MV-4-11 (cell line): ENCODE measurements around the gene CENPK.
"Not testable (repeated sequence)": the region's sequence is repeated elsewhere in the genome, so short reads cannot be mapped to it uniquely, and the experiment has no call there.

Experiments
- DNase-seq: peaks from one replicate; lab custom pipeline; 2025; lab: John Stamatoyannopoulos, UW

Gene CENPK

DNA sequence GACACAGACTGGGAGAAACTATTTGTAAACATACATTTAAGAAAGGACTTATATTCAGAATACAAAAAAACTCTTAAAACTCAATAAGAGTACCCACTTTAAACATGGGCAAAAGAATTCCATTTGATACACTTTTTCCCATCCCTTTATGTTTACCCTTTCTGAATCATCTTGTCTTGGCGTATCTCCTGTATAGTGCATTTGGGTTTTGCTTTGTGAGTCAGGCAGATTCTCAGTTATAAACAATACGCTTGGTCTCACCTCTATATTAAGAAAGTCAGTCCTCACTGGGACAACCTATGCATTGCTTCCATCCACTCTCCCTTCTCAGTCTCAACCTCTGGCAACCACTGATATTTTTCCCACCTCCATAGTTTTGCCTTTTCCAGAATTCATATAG is 54.0 kb downstream of the CENPK start:
- DNase-seq = no peak

DNA sequence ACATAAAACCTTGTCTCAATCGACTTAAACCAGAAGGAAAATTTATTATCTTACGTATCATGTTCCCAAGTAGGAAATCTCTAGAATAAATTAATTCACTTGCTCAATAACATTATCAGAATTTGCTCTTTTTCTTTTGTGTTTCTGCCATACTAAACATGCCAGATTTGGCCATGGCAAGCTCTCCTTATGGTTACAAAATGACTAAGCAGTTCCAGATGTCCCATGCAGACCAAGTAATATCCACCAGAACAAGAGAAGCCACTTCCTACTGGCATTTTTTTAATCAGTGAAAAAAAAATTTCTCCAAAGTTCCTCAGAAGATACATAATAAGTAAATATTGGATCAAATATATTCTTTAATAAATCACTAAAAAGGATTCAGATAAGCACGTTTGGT is 56.0 kb downstream of the CENPK start:
- no peak for DNase-seq

DNA sequence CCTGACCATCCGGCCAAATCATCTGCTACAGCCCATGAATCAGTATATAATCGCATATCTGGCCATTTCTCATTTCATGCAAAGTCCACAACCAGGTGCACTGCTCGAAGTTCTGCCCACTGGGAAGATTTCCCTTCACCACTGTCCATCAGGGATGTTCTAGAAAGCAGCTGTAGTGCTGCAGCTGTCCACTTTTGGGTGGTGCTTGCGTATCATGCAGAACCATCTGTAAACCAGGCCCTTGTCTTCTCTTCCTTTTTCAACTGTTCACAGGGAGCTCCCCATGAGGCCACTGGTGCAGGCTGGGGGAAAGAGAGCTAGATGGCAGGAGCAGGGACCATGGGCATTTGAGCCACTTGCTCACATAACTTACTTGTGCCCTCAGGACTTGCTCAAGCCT is 73.8 kb downstream of the CENPK start:
- no peak for DNase-seq

DNA sequence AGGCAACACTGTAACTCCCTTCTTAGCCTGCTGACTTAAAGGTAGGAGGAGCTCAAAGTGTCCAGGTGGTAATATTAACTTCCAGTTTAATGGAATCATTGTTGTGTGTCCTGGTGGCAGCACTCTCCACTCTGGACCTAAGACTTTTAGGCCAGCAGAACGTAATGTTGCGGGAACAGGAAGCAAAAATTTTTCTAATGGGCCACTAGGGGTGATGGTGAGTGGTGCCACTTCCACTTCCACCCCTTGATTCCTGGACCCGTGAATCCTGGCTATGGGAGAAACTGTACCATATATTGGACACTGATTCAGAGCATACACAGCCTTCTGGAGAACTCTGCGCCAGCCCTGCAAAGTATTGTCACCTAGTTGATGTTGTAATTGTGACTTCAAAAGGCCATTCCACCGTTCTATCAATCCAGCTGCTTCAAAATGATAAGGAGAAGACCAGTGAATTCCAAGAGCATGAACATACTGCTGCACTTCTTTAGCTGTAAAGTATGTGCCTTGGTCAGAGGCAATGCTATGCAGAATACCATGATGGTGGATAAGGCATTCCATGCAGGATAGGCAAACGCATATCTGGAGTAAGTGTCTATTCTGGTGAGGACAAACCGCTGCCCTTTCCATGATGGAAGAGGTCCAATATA is 74.8 kb downstream of the CENPK start:
- not testable (repeated sequence) for DNase-seq

DNA sequence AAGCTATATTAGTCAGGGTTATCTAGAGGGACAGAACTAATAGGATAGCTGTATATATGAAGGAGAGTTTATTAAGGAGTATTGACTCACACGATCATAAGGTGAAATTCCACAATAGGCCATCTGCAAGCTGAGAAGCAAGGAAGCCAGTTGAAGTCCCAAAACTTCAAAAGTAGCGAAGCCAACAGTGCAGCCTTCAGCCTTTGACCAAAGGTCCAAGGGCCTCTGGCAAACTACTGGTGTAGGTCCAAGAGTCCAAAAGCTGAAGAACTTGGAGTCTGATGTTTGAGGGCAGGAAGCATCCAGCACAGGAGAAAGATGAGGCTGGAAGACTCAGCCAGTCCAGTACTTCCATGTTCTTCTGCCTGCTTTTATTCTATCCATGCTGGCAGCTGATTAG is 76.2 kb downstream of the CENPK start:
- DNase-seq = not testable (repeated sequence)

DNA sequence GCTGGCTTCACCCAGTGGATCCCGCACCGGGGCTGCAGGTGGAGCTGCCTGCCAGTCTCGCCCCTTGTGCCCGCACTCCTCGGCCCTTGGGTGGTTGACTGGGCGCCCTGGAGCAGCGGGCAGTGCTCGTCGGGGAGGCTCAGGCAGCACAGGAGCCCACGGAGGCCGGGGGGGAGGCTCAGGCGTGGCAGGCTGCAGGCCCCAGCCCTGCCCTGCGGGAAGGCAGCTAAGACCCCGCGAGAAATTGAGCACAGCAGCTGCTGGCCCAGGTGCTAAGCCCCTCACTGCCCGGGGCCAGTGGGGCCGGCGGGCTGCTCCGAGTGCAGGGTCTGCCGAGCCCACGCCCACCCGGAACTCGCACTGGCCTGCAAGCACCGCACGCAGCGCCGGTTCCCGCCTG is 77.6 kb downstream of the CENPK start:
- no peak for DNase-seq

DNA sequence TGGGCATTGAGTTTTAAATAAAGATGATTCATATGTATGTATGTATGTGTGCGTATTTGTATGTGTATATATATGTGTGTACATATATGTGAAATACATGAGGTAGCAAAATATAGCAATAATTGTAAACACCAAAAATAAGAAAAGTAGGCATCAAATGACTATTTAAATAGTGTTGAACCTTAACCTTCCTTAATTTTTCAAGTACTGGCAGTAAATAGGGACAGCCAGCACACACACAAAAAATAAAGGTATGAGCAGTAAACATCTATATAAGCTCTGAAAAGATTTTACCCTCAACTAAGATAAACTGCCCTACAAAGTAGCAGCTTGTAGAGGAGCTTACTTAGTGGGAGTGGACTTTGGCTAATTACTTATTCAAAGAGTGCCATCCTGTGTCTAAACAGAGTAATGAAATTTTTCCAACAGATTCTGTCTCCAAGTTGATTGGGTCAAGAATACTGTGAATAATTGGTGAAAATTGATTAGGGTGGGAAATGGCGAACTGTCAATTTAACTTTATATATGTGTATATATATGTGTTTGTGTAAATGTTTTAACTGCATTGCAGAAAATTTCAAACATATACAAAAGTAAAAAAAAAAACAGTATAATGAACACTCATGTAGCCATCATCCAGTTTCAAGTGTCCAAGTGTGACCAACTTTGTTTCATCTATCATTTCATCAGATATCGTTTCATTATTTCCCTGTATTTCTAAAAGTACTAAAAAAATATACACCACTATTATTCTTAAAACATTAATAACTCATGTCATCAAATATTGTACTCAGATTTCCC is 79.2 kb downstream of the CENPK start:
- peak; percentile 59 for DNase-seq

DNA sequence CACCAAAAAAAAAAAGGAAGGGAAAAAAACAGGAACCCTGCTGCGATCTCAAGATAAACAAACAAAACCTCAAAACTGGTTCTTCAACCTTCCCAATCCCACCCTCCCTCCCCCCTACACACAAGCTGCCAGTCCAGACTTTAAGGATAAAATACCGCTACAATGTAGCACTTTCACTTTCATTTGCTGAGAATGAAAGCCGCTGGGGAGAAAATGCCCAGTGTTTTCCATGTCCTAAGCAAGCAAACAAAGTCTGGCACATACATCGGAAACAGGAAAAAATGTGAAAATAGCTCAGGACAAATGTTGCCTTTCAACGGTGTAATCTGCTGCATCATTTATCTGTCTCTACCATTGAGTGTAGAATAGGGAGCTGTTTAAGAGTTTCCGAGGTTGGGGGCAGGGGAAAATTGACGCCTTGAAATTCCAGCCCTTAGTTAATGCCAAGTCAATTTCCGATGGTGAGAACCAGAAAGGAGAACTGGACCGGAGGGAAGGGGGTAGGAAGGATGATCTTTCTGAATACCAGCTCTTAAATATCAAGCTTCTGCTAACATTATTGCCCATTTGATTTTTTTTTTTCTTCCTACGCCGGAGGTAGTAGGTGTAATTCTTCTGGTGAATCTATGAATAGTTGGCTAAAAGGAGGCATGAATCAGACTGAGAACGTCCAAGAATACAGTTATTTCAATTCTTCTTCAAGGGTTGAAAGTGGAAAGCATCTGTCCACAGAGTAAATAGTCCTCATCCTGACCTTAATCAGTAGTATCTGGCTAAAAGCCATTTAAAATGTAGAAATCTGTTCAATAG is 80.0 kb downstream of the CENPK start:
- DNase-seq = no peak

DNA sequence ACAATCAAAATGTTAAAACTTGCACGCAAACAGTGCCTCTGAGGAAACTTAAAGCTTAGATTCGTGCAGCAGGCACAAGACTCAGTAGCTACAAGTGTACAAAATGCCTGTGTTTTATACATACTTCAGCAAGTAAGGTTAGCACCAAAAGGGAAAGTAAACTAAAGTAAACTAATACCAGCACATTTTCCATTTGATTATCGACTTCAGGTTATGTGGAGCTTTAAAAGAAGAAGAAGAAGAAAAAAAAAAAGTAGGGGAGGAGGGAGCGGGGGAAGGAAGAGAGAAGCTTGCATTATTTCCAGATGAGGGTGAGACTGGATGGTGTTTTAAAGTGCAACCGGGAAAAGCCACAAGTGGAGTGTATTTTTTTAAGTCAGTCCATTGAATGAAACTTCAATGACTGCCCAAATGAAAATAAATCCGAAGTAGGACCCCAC is 80.7 kb downstream of the CENPK start:
- no peak for DNase-seq

DNA sequence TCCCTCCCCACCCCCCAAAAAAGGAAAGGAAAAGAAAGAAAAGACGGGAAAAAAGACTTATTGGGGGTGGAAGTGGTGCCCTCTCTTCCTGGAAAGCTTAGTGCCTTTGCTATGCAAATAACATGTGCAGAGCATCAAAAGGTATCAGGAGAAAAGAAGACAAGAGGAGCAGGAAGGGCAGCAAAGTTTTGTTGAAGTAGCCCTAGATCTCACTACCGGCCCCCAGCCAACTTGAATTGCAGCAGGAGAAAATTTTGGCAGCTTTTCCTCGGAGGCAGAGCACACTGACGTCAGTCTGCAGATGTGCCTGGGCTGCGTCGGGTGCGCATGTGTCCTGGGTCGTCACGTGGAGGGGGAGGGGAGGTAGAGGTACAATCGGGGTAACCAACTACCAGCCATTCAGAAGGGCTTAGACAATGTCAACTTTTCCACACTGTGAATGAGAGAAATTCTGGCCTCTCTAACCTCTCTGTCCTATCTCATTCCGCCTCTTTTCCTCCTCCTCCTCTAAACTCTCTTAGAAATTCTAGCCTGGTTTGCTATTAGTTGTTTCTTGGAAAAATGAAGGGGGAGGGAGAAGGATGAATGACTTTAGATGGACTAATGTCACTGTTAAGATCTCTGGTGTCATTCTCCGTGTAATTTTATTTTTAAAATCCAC is 81.2 kb downstream of the CENPK start, which contains the start of gene ADAMTS6:
TSS of gene ADAMTS6 (minus strand) at position 286 of the 661 bp plus-strand sequence. CDS start 8,247 bp downstream, outside the sequence.
- DNase-seq = peak; percentile 38

DNA sequence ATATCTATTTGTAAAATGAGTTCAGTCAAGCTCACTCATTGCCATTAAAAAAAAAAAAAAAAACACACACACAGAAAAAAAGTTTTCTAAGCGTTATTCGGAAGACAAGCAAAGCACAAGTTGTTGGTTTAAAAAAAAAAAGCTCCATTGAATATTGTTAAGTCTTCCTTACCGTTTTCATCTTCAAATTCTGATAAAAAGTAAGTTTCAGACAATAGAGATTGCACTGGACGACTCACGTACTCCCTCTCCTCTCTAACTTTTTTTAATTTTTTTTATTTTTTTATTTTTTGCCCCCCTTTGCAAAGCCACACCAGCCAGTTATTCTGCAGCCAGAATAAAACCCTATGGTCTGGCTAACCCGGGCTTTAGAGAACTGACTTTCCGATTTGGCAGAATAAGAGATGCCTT is 81.8 kb downstream of the CENPK start:
- DNase-seq = no peak

DNA sequence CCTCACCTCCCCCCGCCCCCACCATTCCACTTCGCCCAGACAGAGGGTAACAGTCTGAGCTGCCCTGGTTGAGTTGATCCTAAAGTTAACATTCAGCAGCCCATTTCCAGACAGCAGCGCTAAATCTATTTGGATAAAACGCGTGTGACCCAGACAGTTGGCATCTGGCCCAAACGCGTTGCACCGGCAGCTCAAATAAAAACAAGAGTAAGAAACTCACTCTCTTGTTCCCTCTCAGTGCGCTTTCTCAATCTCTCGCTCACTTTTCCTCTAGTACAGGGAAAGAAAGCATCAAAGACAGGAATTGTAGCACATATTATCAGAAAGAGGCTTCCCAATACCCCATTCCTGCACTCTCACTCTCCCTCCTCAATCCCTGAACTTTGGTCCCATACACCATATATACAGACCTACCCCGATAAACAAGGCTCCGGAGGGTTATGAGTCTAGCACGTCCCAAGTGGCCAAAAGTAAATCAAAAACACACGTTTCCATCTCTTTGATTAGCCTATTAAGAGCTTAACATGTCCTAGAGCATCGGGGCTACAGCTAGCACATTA is 82.6 kb downstream of the CENPK start:
- no peak for DNase-seq

DNA sequence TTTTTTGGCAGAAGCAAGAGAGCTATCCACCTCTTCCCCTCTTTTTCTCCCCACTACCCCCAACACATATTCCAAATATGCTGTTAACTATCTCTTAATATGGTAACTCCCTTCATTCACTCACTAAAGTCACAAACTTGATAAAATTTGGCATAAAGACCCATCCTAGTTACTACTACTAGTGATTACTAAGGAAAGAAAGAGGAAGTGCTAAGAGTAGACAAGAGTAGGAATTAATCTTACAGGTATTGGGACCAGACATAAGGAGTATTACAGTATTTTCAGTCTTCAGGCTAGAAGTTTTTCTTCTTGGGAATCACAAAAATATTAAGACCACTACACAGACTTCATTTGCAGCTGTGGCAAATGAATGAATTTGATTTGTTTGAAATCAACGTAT is 83.4 kb downstream of the CENPK start:
- no peak for DNase-seq

DNA sequence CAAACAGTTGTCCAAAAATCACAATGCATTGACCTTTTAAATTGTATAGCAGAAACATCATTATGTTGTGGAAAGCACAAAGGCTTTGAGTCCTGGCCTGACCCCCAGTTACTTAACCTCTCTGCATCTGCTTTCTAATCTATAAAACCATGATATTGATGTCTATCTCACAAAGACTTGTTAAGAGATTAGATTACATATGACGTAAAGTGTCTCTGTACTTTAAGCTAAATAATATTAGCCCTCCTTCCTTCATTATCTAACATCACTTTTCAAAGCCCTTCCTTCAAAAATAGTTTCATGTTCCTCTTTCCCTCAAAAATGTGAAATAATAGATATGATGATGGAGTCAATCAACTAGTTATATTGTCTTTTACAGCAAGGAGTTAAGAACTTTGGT is 84.6 kb downstream of the CENPK start:
- DNase-seq = no peak

DNA sequence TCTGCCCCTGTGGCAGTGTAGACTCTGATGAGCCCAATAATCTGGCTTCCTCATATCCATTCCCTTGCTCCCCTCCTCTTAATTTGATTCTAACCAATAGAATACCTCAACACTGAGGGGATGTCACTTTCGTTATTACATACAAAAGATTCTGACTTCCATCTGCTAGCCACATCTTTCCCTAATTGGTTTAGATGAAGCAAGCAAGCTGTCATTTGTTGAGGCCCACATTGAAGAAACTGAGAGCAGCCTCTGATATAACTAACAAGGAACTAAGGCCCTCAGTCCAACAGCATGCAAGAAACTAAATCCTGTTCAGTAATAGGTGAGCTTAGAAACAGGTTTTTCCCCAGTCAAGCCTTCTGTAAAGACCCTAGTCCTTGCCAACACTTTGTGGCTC is 87.1 kb downstream of the CENPK start:
- DNase-seq = peak; percentile 20

DNA sequence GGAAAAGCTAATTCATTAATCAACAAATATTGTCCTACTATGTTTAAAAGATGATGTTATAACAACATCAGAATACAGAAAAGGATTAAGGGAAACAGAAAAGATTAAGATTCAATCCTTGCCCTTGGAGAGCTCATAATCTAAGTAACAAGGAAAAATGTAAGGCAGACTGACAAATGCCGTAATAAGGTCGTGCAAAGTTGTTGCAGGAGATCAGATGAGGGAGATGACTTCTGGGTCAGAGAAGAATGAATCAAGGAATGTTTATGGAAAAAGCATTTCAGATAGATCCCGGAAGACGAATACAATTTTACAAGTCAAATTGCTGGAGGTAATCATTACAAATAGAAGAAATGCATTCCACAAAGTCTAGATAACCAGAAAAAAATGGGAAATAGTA is 87.6 kb downstream of the CENPK start:
- no peak for DNase-seq

DNA sequence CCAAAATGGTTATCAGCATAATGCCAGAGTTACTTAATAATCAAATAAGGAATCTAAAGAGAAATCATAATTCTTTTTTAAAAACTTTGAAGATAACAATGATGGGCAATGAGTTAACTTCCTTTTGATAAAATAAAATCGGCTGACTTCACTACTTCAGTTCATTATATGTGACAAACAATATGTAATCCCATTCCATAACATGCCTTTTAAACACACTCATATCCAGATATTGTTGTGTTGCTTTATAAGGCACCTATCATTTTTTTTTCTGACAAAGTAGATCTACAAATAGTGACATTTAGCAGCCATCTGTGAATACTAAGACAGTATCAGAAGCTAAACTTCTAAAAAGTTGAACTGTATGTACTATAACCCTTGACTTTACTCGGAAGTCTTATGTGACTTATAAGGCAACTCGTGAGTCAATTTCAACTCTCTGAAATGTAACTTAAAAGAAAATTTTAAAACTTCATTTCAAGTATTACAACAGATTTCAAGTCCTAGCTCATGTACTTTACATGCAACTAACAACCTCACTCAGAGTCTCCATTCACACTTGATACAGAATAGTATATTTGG is 88.7 kb downstream of the CENPK start:
- DNase-seq = no peak

DNA sequence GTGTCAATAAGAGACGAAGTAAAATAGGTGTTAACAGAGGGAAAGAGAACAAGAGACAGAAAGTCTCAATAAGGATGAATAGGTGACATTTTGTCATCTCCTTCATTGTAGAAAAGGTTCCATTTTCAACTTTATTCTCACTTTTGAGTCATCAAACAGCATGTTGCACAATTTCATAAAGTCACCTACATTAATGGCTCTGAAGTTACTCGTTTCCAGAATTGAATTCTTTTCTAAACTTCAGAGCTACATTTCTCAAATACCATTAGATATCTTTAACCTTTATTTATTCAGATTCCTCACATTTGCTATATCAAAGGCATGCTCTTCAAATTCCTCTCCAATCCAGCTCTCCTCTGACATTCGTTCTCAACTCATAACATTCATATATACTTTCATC is 94.3 kb downstream of the CENPK start:
- no peak for DNase-seq
